ENCODE measurements around the gene GFI1B. TPM values are rescaled to one million over a fixed set of nuclear protein-coding genes. Genes with fewer than 3 reads are reported as not detected.
A peak's percentile ranks its signal among the peaks of the same experiment; 100 is the strongest.
"Not testable (repeated sequence)": the region's sequence is repeated elsewhere in the genome, so short reads cannot be mapped to it uniquely, and the experiment has no call there.

Gene GFI1B
- total RNA-seq, 2 experiments from 2014 or later: not detected

DNA sequence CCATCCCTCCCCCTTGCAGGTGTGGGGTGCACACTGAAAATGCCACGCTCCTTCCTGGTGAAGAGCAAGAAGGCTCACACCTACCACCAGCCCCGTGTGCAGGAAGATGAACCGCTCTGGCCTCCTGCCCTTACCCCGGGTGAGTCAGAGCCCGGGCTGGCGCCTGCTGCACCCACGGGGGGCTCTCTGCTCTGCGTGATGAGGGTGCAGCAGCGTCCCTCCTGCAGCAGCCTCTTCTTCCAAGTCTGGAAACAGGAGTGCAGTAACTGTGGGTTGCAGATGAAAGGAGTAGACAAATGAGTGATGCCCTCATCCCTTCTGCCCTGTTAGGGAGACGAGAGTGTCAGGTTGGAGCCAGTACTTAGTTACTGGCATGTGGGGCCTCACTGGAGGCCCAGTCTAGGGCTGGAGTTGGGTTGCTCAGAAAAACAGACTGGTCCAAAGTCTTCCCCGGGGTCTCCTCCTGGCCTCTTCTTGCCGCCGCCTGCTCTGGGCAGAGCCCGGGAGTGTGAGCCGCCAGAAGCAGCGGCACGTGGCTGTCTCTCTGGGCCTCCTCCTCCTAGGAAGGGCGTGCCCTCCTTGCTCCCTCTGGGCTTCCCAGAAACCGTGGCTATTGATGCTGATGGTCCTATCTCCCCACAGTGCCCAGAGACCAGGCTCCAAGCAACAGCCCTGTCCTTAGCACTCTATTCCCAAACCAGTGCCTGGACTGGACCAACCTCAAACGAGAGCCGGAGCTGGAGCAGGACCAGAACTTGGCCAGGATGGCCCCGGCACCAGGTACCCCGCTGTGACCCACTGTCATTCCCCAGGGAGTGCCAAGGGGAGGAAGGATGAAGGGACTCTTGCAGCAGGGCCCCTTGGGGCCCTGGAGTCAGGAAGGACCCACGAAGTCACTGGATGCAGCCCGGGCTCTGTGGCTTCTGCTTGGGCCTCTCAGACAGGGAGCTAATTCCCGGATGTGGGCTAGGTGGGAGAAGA lies 8.4 kb downstream of the GFI1B start:
- peaks cover 19% of the 10 kb centered on the region for H3K27me3 Mint-ChIP-seq (ENCODE audit: low read depth)
- no peaks in the 10 kb centered on the region for H3K9me3 Mint-ChIP-seq (ENCODE audit: insufficient read depth)
- H3K4me1 Mint-ChIP-seq (ENCODE audit: low read depth): peaks cover 9% of the 10 kb centered on the region
- ATAC-seq (no peak), DNase-seq (no peak)
- CTCF ChIA-PET: interaction anchor here (2.0 kb wide), 1 partner anchor 8 kb away, joined by 9 read pairs; the partner anchor contains the start of gene GFI1B
- no peak overlapping the region for H3K4me3 Mint-ChIP-seq
- POLR2A ChIA-PET: no interaction called here
- no peaks in the 10 kb centered on the region for H3K36me3 Mint-ChIP-seq (ENCODE audit: low read depth)
- H3K27ac Mint-ChIP-seq: no peak overlapping the region

DNA sequence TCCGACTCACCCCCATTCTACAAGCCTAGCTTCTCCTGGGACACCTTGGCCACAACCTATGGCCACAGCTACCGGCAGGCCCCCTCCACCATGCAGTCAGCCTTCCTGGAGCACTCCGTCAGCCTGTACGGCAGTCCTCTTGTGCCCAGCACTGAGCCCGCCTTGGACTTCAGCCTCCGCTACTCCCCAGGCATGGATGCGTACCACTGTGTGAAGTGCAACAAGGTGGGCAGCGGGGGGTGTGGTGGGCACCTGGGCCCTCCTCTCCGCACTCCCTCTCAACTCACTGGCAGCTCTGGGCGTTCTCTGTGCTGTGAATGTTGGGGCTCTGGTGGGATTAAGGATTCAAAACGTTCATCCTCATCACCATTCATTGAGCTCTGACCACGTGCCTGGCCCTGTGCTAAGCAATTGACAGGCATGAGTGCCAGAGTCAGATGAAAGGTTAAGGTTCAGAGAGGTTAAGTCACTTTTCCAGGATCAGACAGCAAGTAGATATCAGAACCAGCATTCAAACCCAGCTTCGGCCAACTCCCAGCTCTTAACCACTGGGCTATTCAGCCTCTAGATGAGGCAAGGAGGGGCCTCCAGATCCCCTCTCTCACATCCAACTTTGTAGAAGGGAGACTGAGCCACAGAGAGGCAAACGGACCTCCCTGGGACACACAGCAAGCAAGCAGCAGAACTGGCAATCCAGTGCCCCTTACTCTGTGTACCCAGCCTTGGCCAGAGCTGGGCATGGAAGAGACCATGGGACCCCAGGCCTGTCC lies 9.9 kb downstream of the GFI1B start:
- H3K27ac Mint-ChIP-seq: no peak overlapping the region
- CTCF ChIA-PET: interaction anchor here (1.3 to 2.0 kb wide), 2 partner anchors 10 to 34 kb away, joined by 3 to 9 read pairs; partner anchors contain the start of gene GFI1B
- H3K9me3 Mint-ChIP-seq (ENCODE audit: insufficient read depth): no peaks in the 10 kb centered on the region
- peaks cover 17% of the 10 kb centered on the region for H3K4me1 Mint-ChIP-seq (ENCODE audit: low read depth)
- H3K4me3 Mint-ChIP-seq: no peak overlapping the region
- no peak for DNase-seq
- peaks cover 22% of the 10 kb centered on the region for H3K27me3 Mint-ChIP-seq (ENCODE audit: low read depth)
- ATAC-seq: no peak
- no peaks in the 10 kb centered on the region for H3K36me3 Mint-ChIP-seq (ENCODE audit: low read depth)
- POLR2A ChIA-PET: no interaction called here

DNA sequence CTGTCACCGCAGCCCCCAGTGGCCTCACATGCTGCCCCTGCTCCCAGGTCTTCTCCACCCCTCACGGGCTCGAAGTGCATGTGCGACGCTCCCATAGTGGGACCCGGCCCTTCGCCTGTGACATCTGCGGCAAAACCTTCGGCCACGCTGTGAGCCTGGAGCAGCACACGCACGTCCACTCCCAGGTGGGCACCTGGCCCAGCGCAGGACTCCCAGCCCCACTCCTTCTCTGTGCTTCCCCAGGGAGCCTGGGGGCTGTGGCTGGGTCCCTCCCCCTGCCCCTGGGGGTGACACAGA lies 10.5 kb downstream of the GFI1B start:
- H3K4me3 Mint-ChIP-seq: no peak overlapping the region
- DNase-seq: no peak
- ChIA-PET CTCF (interaction anchor here (1.3 to 2.0 kb wide), 2 partner anchors 10 to 33 kb away, joined by 3 to 9 read pairs; partner anchors contain the start of gene GFI1B), POLR2A (no interaction called here)
- ATAC-seq: no peak
- H3K36me3 Mint-ChIP-seq (ENCODE audit: low read depth): no peaks in the 10 kb centered on the region
- no peak overlapping the region for H3K27ac Mint-ChIP-seq
- H3K27me3 Mint-ChIP-seq (ENCODE audit: low read depth): peaks cover 22% of the 10 kb centered on the region
- H3K4me1 Mint-ChIP-seq (ENCODE audit: low read depth): peaks cover 19% of the 10 kb centered on the region
- H3K9me3 Mint-ChIP-seq (ENCODE audit: insufficient read depth): no peaks in the 10 kb centered on the region

DNA sequence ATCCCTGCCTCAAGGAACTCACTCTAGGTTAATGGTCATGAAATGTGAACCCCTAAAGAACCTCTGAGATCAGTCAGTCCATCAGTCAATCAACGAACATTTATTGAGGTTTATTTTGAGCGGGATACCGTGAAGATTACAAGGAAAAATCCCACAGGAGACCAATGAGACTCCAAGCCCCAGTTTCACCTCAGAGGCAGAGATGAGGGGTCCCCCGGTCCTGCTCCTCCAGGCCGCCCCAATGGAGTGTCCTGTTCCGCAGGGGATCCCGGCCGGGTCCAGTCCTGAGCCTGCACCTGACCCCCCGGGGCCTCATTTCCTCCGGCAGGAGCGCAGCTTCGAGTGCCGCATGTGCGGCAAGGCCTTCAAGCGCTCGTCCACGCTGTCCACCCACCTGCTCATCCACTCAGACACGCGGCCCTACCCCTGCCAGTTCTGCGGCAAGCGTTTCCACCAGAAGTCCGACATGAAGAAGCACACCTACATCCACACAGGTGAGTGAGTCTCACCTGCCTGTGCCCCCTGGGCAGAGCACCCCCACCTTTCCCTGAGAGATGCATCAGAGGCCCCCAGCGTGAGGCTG lies 11.0 kb downstream of the GFI1B start:
- CTCF ChIA-PET: no interaction called here
- DNase-seq (no peak), ATAC-seq (no peak)
- Mint-ChIP-seq H3K27me3 (ENCODE audit: low read depth) (peaks cover 22% of the 10 kb centered on the region), H3K36me3 (ENCODE audit: low read depth) (no peaks in the 10 kb centered on the region), H3K4me1 (ENCODE audit: low read depth) (peaks cover 24% of the 10 kb centered on the region), H3K4me3 (no peak overlapping the region), H3K9me3 (ENCODE audit: insufficient read depth) (no peaks in the 10 kb centered on the region), H3K27ac (no peak overlapping the region)
- POLR2A ChIA-PET: no interaction called here

DNA sequence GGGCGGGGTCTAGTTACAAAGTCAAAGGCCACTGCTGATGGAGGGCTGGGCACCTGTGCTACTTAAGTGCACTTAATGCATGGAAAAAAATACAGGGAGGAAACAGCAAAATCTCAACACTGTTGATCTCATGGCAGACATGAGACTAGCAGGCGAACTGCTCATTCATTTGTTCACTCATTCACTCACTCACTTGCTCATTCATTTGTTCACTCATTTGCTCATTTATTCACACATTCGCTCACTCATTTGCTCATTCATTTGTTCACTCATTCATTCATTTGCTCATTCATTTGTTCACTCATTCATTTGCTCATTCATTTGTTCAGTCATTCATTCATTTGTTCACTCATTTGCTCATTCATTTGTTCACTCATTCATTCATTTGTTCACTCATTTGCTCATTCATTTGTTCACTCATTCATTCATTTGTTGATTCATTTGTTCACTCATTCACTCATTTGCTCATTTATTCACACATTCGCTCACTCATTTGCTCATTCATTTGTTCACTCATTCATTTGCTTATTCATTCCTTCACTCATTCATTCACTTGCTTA lies 11.6 kb downstream of the GFI1B start:
- CTCF ChIA-PET: interaction anchor here (0.8 to 1.3 kb wide), 2 partner anchors 12 to 32 kb away, joined by 3 to 4 read pairs; no protein-coding TSS in a partner anchor
- H3K4me1 Mint-ChIP-seq (ENCODE audit: low read depth): peaks cover 29% of the 10 kb centered on the region
- H3K4me3 Mint-ChIP-seq; H3K9me3 Mint-ChIP-seq (ENCODE audit: insufficient read depth); H3K36me3 Mint-ChIP-seq (ENCODE audit: low read depth); H3K27ac Mint-ChIP-seq; POLR2A ChIA-PET: not testable (repeated sequence)
- DNase-seq (peak; percentile 40), ATAC-seq (peak; percentile 22)
- peaks cover 23% of the 10 kb centered on the region for H3K27me3 Mint-ChIP-seq (ENCODE audit: low read depth)

DNA sequence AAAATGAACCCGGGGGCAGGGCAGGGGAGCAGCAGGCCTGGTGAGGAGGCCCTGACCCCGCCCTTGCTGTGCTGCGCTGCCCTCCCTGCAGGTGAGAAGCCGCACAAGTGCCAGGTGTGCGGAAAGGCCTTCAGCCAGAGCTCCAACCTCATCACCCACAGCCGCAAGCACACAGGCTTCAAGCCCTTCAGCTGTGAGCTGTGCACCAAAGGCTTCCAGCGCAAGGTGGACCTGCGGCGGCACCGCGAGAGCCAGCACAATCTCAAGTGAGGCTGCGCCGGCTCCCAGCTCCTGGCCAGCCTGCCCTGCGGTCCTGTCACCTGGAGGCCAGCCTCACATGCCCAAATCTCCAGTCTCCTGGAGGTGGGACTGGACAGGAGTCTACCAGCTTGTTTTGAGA lies 12.3 kb downstream of the GFI1B start:
- H3K4me1 Mint-ChIP-seq (ENCODE audit: low read depth): peaks cover 30% of the 10 kb centered on the region
- ATAC-seq (no peak), DNase-seq (no peak)
- H3K27me3 Mint-ChIP-seq (ENCODE audit: low read depth): peaks cover 22% of the 10 kb centered on the region
- H3K36me3 Mint-ChIP-seq (ENCODE audit: low read depth): no peaks in the 10 kb centered on the region
- H3K9me3 Mint-ChIP-seq (ENCODE audit: insufficient read depth): no peaks in the 10 kb centered on the region
- POLR2A ChIA-PET: interaction anchor here (0.8 kb wide), 1 partner anchor 40 kb away, joined by 3 read pairs; the partner anchor contains the start of gene GTF3C5
- H3K27ac Mint-ChIP-seq: no peak overlapping the region
- H3K4me3 Mint-ChIP-seq: no peak overlapping the region
- CTCF ChIA-PET: interaction anchor here (0.8 to 2.9 kb wide), 3 partner anchors 13 to 31 kb away, joined by 3 to 12 read pairs (median 4); no protein-coding TSS in a partner anchor

DNA sequence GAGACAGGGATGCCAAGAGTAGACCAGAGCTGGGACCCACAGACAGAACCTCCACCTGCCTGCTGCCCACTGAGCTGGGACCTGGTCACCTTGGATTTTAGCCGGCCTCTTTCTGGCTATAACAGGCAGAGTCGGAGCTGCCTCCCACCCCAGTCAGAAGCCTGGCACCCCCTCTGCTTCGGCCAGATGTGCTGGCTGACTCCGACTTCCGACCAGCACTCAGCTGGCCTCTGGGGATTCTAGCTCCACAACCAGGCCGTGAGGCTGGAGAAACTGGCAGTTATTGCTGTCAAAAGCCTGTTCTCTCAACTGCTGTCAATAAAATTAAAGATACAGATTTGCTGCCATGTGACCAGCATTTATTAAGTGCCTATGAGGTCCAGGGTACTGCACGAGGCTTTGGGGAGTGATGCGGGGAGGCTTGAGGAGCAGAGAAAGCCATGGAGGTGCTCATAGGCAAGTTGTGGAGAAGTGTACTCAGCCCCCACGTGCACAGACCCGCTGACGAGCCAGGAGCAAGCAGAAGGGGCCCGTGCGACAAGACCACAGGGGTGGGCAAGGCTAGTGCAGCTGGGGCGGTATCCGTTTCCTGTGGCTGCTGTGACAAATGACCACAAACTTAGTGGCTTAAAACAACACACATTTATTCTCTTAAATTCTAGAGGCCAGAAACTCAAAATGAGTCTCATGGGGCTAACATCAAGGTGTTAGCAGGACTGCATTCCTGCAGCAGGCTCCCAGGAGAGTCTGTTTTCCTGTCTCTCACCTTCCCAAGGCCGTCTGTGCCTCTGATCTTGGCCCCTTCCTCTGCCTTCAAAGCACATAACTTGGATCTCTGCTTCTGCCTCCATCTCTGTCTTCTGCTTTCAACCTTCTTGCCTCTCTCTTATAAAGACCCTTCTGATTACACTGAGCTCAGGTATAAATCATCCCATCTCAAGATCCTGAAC lies 13.1 kb downstream of the GFI1B start:
- peak; percentile 62 for DNase-seq
- CTCF ChIA-PET: interaction anchor here (0.8 to 2.9 kb wide), 3 partner anchors 13 to 30 kb away, joined by 3 to 12 read pairs (median 3); partner anchors contain the start of gene GFI1B
- H3K27me3 Mint-ChIP-seq (ENCODE audit: low read depth): peaks cover 17% of the 10 kb centered on the region

DNA sequence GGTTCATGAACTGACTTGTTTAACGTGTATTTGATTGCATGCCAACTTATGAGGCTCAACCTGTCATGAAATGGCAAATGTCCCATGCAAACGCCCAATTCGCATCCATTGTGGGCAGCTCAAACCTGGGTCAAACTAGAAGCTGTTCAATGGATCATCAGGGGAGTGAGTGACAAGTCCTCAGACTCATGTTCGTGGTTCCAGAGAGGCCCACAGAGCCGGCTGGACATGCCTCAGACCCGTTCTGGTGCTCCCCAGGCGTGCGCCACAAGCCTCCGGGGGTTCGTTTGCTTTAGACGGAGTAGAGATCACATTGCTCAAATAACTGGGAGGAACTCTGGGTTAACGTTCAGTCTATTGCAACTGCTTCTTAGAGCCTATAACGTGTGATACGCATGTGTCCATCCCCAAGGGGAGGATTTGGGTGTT lies 15.0 kb downstream of the GFI1B start:
- POLR2A ChIA-PET: no interaction called here
- ATAC-seq (no peak), DNase-seq (no peak)
- H3K4me3 Mint-ChIP-seq: no peak overlapping the region
- H3K9me3 Mint-ChIP-seq (ENCODE audit: insufficient read depth): no peaks in the 10 kb centered on the region
- CTCF ChIA-PET: interaction anchor here (2.9 kb wide), 1 partner anchor 28 kb away, joined by 12 read pairs; no protein-coding TSS in a partner anchor
- H3K27ac Mint-ChIP-seq: no peak overlapping the region
- peaks cover 30% of the 10 kb centered on the region for H3K4me1 Mint-ChIP-seq (ENCODE audit: low read depth)
- H3K27me3 Mint-ChIP-seq (ENCODE audit: low read depth): peaks cover 18% of the 10 kb centered on the region
- H3K36me3 Mint-ChIP-seq (ENCODE audit: low read depth): no peaks in the 10 kb centered on the region

More for the DNA sequence above, 13.1 kb downstream of the GFI1B start:
- Mint-ChIP-seq H3K36me3 (ENCODE audit: low read depth) (no peaks in the 10 kb centered on the region), H3K4me1 (ENCODE audit: low read depth) (peaks cover 30% of the 10 kb centered on the region), H3K27ac (peak overlapping the region; percentile 37), H3K9me3 (ENCODE audit: insufficient read depth) (no peaks in the 10 kb centered on the region), H3K4me3 (no peak overlapping the region)
- ATAC-seq: peak; percentile 32
- POLR2A ChIA-PET: interaction anchor here (0.8 to 1.0 kb wide), 2 partner anchors 39 kb away, joined by 3 read pairs; partner anchors contain the start of gene GTF3C5

DNA sequence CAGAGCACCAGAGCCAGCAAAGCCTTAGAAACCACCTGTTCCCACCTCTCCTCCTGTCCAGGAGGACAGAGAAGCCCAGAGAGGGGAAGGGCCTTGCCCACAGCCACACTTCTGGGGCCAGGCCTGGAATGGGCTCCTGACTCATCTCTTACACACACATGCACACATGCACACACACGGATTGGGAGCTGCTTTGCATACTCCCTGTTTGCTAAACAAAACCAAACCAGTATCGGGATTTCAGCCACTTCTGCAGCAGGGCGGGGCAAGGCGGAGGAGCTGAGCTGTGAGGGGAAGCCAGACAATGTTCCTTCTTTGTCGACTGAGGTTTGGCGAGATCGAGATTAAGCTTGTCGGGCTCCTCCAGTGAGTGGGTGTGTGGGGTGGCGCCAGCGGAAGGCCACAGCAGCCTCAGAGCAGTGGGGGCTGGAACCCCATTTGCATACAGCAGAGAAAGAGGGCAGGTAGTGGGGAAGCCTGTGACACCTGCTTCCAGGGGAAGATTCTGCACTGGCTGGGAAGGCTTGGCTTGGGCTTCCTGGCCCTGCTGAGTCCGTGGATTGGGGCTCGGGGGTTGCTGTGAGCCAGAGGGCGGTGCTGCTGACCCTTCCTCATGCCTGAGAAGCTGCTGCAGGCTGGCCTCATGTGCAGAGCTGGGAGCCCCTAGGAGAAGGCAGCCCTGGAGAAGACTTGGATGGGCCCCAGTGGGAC lies 16.1 kb downstream of the GFI1B start:
- Mint-ChIP-seq H3K36me3 (ENCODE audit: low read depth) (no peaks in the 10 kb centered on the region), H3K9me3 (ENCODE audit: insufficient read depth) (no peaks in the 10 kb centered on the region), H3K4me3 (no peak overlapping the region), H3K27ac (no peak overlapping the region), H3K4me1 (ENCODE audit: low read depth) (peaks cover 30% of the 10 kb centered on the region), H3K27me3 (ENCODE audit: low read depth) (peaks cover 18% of the 10 kb centered on the region)
- ChIA-PET POLR2A (no interaction called here), CTCF (interaction anchor here (1.3 to 1.5 kb wide), 2 partner anchors 16 to 28 kb away, joined by 4 to 6 read pairs; partner anchors contain the start of gene GFI1B)
- peak; percentile 45 for DNase-seq
- peak; percentile 64 for ATAC-seq

DNA sequence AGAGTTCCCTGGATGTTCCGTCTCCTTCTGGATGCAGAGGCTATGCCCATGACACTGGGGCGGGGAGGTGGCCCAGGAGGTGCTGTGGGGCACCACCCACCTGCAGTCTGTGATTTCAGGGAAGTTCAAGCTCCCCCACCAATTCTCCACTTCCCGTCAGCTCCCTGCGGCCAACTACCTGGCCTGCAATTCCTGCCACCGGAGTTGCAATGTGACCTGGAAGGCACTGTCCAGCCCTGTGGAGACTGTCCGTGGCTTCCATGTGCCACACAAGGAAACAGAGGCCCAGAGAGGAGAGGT lies 16.6 kb downstream of the GFI1B start:
- peaks cover 19% of the 10 kb centered on the region for H3K27me3 Mint-ChIP-seq (ENCODE audit: low read depth)
- POLR2A ChIA-PET: no interaction called here

More for the DNA sequence above, 16.6 kb downstream of the GFI1B start:
- no peak overlapping the region for H3K4me3 Mint-ChIP-seq
- CTCF ChIA-PET: interaction anchor here (1.3 to 1.5 kb wide), 2 partner anchors 17 to 27 kb away, joined by 4 to 6 read pairs; partner anchors contain the start of gene GFI1B
- ATAC-seq: no peak
- no peak overlapping the region for H3K27ac Mint-ChIP-seq
- DNase-seq: no peak
- H3K9me3 Mint-ChIP-seq (ENCODE audit: insufficient read depth): no peaks in the 10 kb centered on the region
- H3K4me1 Mint-ChIP-seq (ENCODE audit: low read depth): peaks cover 30% of the 10 kb centered on the region
- H3K36me3 Mint-ChIP-seq (ENCODE audit: low read depth): no peaks in the 10 kb centered on the region

Data from activated CD8-positive, alpha-beta T cell treated with anti-CD3 and anti-CD28 coated beads, Interleukin-2, amount 10 ng/mL, durations not matched to agents 7 days and 5 days (primary cell).